GM10248 (cell line): ENCODE measurements around the gene NECAB2.

Source experiments
- CTCF ChIA-PET: fragments of 300-600 bp; sonication (Branson Sonifier 250); formaldehyde crosslinking; extraction: SDS; loops from one replicate; lab custom pipeline; 2021; ENCODE audit warnings: antibody characterized with exemption; lab: Yijun Ruan, JAX
- POLR2A ChIA-PET: fragments of 350-650 bp; sonication (Branson Sonifier 250); formaldehyde crosslinking; extraction: SDS; loops from one replicate; lab custom pipeline; 2020; ENCODE audit warnings: antibody characterized with exemption; lab: Yijun Ruan, JAX
- DNase-seq: peaks from one replicate; pipeline ENCODE4 v3.0.0; 2012; ENCODE audit errors: extremely low spot score
- CTCF ChIP-seq: IDR thresholded peaks from 2 replicates; pipeline ENCODE4 v1.5.1; 2012; ENCODE audit warnings: mild to moderate bottlenecking, low read depth; ENCODE audit errors: extremely low read depth, missing control alignments, control extremely low read depth

NECAB2 gene

GRCh38 chr16:83959656-83960434 lies 8.2 kb upstream of the NECAB2 start:
- ChIA-PET CTCF (interaction anchor here (7.7 kb wide), 1 partner anchor 105 kb away, joined by 74 read pairs; no protein-coding TSS in a partner anchor), POLR2A (no interaction called here)
- TF ChIP-seq CTCF = no peak
- DNase-seq = no peak

GRCh38 chr16:83960521-83961249 lies 7.4 kb upstream of the NECAB2 start:
- ChIA-PET POLR2A (no interaction called here), CTCF (interaction anchor here (1.0 to 7.7 kb wide), 3 partner anchors 9 to 105 kb away, joined by 3 to 74 read pairs (median 3); no protein-coding TSS in a partner anchor)
- no peak for TF ChIP-seq CTCF
- DNase-seq = no peak

GRCh38 chr16:83961591-83961990 lies 6.5 kb upstream of the NECAB2 start:
- CTCF ChIA-PET = interaction anchor here (1.0 to 7.7 kb wide), 3 partner anchors 8 to 104 kb away, joined by 3 to 74 read pairs (median 3); no protein-coding TSS in a partner anchor
- no peak for DNase-seq
- POLR2A ChIA-PET = no interaction called here
- TF ChIP-seq CTCF = no peak

GRCh38 chr16:83963277-83964119 lies 4.5 kb upstream of the NECAB2 start:
- ChIA-PET CTCF (interaction anchor here (1.4 to 3.4 kb wide), 2 partner anchors 7 to 224 kb away, joined by 7 to 11 read pairs; partner anchors contain the start of gene TAF1C), POLR2A (no interaction called here)
- no peak for DNase-seq
- no peak for TF ChIP-seq CTCF

- DNase-seq = no peak
- POLR2A ChIA-PET = interaction anchor here (0.6 kb wide), 1 partner anchor 965 kb away, joined by 6 read pairs; no protein-coding TSS in a partner anchor
- CTCF ChIA-PET = interaction anchor here (1.2 to 3.4 kb wide), 3 partner anchors 9 to 222 kb away, joined by 4 to 11 read pairs (median 7); partner anchors contain the start of gene TAF1C
- no peak for TF ChIP-seq CTCF
Observed at GRCh38 chr16:83964684-83965443, 3.2 kb upstream of the NECAB2 start.
